HG02943 (cell line): ENCODE data around the gene SMOC2.
"Not testable (repeated sequence)": the region's sequence is repeated elsewhere in the genome, so short reads cannot be mapped to it uniquely, and the experiment has no call there.

ENCODE experiments used
- ATAC-seq: cut with Tn5 transposase; IDR thresholded peaks from one replicate; pipeline ENCODE4 v1.9.1; 2021; ENCODE audit warnings: mild to moderate bottlenecking, low read depth, moderate library complexity; ENCODE audit not compliant: unreplicated experiment

The SMOC2 gene

DNA sequence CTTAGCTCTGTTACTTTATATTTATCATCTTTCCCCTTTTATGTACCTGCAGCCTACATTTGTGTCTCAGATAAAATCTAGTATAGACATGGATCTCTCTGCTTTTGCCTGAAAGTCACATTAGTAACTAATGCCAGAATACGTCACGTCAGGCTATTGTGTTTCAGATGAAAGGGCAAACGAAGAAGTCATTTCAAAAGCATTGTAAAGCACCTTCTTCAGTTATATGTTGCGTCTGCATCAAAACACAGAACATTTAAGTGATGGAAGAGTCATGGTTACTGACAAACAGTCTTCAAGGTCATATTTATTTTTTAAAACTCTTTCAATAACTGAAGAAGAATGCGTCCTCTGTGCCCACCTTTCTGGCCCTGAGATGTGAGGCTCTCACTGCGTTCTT lies 119.1 kb downstream of the SMOC2 start:
- no peak for ATAC-seq

DNA sequence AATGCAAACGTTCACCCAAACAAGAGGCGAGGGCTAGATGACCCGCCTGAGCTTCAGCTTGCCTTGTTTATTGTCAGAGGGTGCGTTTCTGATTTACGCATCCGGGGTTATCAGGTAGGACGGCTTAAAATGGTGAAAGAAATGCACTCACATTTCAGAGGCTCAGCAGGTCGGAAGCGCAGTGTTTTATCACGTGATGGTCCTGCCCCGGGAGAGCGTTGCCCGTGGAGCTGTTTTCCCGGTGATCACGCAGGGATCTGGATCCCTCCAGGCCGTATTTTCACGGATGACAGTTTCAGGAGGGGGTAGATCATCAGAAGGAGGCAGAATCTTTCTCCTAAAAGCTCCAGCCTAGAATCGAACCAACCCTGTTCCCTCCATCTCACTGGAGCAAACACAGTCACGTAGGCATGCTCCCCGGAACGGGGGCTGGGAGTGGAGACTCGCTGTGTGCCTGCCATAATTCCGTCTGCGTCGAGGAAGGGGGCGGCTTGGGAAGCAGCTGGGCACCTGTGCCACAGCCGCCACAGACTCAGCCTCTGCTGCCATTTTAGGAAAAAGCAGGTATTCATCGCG lies 121.7 kb downstream of the SMOC2 start:
- ATAC-seq: no peak

DNA sequence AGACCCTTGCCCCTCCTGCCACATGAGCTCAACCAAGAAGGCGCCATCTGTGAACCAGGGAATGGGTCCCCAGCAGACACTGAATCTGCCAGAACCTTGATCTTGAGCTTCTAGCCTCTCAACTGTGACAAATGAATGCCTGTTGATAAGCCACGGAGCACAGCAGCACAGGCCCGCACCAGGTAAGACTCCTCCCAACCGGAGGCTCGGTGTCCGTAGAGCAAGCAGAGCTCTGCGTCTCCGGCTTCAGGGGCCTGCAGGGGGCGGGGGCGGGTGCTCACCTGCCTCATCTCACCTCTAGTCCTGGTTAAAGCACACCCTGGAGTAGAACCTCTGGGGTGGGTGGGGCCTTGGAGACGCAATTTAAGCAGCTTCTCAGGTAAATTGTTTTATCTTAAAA lies 122.7 kb downstream of the SMOC2 start:
- ATAC-seq: no peak

DNA sequence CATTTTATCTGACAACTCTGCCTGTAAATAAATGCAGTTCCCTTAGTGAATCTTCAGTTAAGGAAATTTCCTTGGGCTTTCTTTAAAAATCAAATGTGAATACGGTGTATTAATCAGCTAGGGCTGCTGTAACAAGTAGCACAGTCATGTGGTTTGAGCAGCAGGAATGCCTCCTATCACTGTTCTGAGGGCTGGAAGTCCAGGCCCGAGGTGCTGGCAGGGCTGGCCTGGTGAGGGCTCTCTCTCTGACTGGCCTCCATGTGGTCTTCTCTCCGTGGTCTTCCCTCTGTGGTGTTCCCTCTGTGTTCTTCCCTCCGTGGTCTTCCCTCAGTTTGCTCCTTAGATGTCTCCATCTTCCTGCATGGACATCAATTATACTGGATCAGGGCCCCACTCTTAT lies 124.1 kb downstream of the SMOC2 start:
- no peak for ATAC-seq

DNA sequence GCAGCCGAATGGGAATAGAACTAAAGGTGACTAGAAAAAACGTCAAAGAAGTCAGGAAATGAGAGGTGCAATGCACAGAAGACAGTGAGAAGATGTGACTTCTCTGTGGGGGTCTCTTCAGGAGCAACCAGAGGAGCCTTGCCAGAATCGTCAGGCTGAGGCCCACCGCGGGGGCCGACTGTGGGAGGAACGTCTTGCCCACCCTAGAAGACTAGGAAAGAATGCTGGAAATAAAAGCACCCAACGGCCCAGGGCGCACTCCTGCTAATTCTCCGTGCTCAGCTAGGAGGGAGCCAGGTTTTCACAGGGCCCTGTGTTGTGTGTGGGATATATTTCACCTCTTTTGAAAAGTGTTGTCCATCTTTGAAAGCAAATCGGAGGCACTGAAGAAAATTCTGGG lies 129.2 kb downstream of the SMOC2 start:
- no peak for ATAC-seq

DNA sequence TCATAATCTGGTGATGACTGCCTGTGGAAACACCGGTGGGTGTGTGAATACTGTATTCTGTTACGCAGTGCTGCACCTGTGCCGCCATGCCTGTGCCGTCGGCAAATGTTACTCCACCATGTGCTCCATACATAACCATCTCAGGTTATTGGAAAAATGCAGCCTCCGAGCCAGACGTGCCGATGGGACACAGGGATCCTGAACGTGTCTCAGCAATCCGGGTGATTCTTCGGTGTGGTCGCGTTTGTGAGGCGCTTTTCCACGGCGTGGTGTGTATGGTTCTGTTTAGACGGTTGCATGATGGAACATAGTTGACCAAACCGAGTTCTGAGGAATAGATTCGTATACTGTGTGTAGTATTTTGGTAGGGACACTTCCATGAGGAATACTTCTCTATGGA lies 130.3 kb downstream of the SMOC2 start:
- ATAC-seq: no peak

DNA sequence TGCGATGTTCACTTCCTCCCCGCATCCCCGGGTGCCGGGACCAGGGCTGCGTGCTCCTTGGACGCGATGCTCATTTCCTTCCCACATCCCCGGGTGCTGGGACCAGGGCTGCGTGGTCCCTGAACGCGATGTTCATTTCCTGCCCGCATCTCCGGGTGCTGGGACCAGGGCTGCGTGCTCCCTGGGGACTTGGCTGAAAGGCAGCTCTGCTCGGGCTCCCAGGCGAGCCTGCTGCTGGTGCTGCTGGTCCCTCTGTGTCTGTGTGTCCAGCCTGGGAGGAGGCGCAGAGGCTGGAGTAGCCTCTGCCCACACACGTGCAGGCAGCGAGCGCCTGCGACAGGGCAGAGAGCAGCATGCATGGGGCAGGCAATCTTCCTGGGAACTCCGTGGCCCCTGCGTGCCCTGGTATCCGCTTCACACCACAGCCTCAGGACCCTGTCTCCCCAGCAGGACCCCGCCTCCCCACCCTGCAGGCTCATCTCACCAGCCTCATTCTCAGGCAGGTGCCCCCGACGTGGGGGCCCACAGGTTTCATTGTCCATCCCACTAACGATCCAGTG lies 132.4 kb downstream of the SMOC2 start:
- not testable (repeated sequence) for ATAC-seq

DNA sequence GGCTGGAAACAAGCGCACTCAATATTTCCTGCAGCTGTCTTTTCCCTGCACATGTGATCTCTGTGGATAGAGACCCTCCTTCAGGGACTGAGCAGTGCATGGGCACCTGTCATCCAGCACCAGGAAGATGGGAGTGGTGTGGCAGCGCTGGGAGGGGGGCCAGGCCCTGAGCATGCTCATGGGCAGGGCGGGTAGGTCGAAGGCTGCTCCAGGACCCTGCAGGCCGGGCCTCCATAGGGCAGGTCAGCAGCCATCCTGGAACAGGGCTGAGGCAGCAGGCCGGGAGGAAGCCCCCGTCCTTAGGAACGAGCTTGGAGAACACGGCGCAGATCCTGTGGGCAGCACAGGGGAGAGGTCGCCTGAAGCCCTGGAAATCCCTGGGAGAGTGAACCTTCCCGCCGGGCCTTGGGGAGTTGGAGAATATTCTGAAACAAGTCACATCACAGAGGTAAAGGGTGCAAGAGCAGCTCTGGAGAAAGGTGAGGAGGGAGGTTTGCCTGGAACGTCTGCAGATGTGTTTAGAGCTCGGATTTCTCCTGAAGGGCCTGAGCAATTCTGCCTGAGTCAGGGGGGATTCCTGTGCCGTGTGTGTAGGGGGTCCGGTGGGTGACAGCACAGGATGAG lies 133.2 kb downstream of the SMOC2 start:
- ATAC-seq: no peak

DNA sequence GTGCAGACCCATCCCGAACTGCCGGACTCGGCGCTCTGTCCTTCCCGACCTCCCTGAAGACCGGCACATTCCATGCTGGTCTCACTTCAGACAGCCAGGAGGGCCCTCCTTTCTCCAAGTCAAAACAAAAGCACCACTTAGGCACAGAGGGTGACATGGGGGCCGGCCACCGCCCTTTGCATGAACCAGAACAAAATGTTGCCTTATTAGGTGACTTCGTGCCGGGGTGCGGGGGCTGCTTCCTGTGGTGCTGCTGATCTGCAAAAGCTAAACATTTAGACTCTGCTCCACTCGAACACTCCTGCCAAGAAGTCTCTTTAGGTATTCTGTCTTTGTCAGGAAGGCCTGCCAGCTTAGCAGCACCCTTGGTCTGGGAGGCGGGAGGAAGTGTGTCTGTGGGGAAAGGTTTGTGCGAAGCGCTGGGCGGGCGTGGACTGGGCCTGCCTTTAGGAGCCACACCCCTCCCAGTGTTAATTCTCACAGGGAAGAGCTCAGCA lies 133.8 kb downstream of the SMOC2 start:
- no peak for ATAC-seq

DNA sequence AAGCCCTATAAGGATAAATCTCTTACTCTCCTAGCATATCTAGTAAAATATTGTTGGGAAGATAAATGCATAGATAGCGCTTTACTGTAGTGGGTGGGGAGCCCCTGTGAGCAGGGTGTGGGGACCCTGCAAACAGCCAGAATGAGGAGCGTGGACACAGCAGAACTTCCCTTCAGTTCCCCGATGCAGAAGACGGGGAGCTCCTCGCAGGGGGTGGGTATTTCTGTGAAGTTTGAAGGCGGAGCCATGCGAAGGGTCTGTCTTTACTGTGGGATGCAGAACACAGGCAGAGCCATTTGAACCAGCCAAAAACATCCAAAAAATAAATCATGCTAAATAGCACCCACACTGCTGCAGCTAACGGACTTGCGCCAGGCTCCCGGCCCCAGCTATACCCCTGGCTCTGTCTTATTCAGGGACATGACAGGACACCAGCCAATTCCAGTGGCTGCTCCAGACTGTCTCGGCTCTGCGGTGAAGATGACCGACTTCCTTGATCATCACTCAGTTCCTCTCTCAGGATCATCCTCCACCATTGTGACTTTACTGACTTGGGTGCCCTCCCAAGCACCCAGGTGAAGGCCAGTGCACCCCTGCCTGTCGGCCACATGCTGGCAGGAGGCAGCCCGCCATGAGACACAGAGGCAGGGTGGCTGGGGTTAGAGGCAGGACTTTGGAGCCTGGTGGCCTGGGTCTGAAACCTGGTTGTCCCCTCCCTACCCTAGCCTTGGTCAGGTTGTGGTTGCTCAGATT lies 134.5 kb downstream of the SMOC2 start:
- no peak for ATAC-seq

DNA sequence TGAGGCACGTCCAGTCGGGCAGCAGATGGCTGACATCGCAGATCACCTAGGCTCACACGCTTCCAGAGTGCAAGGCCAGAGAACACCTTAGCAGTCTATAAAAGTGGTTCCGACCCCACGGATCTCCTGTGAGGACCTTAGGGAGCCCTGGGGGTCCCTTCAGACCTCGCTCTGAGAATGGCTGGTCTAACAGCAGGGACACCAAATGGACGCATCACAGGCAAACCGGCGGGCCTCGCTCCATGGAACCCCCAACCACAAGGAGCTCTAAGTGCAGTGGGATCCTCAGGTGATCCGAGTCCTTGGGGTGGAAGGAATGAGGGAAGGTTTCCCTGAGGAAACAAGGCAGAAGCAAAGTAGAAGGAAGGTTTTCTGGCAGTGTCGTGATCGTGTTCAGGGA lies 135.4 kb downstream of the SMOC2 start:
- ATAC-seq: no peak

DNA sequence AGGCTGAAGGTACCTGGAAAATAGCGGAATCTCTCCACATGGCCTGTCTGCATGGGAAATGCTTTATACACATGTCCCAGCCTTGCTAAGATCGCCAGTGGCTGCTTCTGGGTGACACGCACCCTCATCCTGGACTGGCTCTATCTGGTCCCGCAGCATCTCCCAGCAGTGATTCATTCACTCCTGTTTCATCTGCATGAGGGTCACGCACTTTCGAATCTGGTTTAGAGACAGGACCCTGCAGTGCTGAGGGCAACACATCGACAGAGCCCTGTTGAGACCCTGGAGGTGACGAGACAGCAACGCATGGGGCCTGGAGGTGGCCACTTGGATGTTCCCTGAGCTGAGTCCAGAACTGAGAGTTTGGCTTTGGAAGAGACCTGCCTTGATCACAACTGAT lies 136.5 kb downstream of the SMOC2 start:
- ATAC-seq: no peak

DNA sequence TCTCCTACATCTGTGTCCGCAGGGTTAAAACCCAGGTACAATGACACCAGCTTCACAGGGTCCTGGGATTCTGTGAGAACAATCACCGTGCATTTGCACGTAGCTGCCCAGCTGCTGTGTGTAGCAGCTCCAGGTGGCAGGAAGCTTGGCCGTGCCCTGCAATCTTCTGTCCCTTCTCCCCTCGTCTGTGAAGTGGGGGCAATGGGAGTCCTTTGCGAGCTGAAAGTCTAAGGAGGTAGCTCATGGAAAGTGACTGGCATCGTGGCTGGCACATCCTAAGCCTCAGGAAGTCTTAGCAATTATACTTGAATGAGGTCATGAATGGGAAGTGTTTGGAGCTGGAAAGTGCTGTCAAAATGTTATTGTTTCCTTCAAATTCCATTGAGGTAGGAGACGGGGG lies 137.1 kb downstream of the SMOC2 start:
- ATAC-seq: no peak

DNA sequence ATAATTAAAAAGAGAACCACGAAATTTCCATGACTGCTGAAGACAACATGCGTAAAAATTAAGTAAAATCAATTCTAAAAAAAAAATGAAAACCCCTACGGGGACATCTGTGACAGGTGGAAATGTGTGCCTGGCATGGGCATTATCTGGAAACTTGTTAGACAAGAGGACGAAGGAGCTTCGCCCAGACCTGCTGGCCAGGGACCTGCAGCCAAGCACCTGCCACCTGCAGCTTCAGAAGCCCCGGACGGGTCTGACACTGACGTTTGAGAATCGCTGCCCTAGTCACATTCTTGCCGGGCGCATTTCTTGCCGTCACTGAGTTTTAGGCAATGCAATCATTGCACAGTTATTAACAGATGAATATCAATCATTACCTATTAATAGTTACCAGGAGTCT lies 140.3 kb downstream of the SMOC2 start:
- no peak for ATAC-seq

DNA sequence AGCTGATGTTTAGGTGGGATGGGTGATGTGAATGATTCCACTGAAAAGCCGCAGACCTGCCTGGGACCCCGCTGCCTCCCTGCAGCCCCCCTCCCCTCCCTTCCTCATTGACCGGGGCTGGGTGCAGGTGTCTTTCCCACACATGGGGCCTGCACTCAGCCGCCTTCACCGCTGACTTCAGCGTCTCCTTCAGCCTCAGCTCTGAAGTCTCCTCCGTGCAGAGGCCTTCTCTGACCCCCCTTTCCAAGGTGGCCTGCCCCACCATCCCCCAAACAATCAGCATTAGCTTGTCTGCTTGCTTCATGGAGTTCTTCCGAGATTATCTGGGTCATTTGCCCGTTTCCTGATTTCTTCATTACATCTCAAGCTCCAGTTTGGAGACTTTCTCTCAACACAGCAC lies 140.7 kb downstream of the SMOC2 start:
- ATAC-seq: no peak

DNA sequence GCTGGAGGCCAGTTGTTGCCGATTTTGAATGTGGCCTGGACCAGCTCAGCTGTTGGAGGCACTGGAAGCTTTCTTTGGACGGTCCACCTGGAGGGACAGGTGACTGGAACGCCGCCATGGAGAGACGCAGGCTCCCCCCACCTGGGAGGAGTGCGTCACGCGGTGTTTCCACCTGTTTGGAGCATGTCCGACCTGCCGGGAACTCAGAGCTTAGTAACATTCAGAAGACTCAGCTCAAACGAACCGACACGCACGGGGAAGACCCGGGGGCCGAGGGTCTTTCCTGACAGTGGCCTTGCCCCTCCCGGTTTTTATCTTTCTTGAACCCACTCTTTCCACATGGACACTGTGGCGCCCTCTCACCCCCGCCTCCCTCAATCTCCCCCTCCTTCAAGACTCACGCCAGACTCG lies 141.6 kb downstream of the SMOC2 start:
- ATAC-seq: no peak

DNA sequence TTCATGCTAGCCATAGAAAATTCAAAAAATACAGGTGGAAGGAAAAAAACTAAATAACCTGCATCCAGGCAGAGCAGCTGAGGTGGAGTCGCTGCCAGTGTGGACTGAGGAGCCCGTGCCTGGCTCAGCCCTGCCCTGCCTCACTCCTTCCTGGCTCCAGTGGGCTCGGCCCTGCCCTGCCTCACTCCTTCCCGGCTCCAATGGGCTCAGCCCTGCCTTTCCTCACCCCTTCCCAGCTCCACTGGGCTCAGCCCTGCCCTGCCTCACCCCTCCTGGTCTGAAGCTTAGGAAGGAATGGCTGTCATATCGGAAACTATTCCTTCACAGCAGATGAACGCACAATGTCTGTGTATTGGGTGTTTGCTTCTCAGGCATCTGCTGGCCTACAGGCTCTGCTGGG lies 142.1 kb downstream of the SMOC2 start:
- ATAC-seq: no peak

DNA sequence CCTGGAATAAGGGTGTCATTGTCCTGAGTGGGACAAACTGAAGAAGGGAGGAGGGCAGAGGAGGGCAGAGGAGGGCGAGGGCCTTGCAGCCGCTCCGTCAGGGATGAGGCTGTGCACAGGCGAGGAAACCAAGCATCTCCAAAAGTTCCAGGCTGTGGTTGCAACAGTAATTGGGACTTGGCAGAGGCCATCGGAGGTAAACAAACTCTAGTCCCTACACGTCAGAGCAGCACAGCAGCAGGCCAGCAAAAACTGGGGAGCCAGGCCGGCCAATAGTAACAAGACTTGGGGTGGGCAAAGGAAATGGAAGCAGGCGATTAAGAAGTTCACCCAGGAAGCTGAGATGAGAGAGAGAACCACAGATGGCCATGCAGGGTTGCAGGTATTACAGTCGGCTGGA lies 142.8 kb downstream of the SMOC2 start:
- ATAC-seq: no peak

DNA sequence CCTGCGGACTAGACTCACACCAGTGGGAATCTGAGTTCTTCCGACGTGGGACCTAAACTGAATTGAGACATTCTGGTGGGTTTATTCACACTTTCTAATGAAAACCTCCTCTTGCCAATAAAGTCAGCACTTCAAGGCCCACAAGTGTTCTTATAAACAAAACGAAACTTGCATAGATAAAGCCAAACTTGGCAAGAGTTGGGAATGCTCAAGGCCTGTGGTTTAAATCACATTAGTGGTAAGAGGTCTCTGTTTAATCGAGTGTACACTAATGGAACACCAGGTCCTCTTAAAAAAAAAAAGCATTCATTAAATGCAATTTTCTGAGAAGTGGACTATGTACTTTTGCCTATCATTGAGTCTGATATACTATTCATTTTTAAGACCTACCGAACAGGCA lies 143.3 kb downstream of the SMOC2 start:
- no peak for ATAC-seq

DNA sequence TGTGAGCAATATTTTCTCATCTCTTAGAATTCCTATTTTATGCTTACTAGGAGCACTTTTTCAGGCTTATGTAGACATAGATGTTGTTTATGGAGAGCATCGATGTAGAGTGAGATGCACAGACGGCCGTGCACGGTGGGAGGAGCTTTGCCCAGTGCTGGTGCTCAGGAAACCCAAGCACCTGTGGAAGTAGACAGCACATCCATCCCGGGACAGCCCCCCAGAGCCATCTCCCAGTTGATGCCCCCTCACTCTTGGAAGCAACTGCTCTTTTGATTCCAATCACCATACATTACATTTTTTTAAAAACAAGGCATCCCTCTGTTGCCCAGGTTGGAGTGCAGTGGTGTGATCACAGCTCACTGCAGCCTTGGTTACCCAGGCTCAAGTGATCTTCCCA lies 143.7 kb downstream of the SMOC2 start:
- no peak for ATAC-seq

DNA sequence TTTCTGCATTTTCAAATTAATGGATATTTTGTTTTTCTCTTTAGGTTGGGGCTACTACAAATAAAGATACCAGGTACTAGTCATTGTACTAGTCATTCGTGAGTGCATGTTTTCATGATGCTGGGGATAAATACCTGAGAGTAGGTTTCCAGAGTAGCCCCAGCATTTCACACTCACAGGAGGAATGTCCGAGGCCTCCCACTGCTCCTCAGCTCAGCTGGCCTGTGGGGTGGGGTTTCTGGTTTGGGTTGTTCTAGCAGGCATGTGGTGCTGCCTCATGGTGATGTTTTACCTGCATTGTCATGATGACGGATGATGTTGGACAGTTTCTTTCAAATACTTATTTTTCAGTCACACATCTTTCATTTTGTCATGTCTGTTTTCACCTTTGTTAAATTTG lies 144.5 kb downstream of the SMOC2 start:
- ATAC-seq: no peak

DNA sequence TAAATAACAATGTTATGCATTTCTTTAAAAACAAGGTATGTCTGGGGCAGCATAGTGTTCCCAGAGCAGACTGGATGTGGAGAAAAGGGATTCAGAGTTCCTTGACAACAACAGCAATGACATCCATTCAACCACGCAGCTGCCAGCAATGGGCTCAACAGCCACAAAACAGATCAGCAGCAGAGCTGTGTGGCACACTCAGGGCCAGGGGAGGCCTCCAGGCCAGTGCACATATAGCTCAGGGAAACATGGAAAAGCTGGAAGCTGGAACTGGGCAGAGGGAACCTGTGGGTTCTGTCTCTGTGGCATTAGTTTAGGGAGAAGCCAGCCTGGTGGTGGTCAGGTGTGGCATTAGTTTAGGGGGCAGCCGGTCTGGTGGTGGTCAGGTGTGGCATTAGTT lies 148.3 kb downstream of the SMOC2 start:
- no peak for ATAC-seq
